OCI-LY1 (cell line): ENCODE results near the gene XKR7.

ENCODE experiments used
- H2AFZ ChIP-seq: fragments of 200-600 bp; sonication (generic), shearing (Covaris generic); 2 replicates; pipeline ENCODE4 v1.6.0; 2014; ENCODE audit warnings: antibody characterized with exemption, mild to moderate bottlenecking, low read length
- H3F3A ChIP-seq: fragments of 200-600 bp; sonication (generic), shearing (Covaris generic); 2 replicates; pipeline ENCODE4 v1.6.0; 2014; ENCODE audit warnings: mild to moderate bottlenecking, antibody characterized with exemption, low read length, moderate library complexity; ENCODE audit not compliant: insufficient read depth
- H3K27ac ChIP-seq: fragments of 200-600 bp; sonication (generic); 2 replicates; pipeline ENCODE4 v1.5.1; 2014; ENCODE audit warnings: low read length, mixed run types, mild to moderate bottlenecking, low read depth; ENCODE audit not compliant: poor library complexity, severe bottlenecking
- H3K27me3 ChIP-seq: fragments of 200-600 bp; sonication (generic); 2 replicates; pipeline ENCODE4 v1.6.0; 2014; ENCODE audit warnings: antibody characterized with exemption, mild to moderate bottlenecking, low read length, moderate library complexity; ENCODE audit not compliant: insufficient read depth
- H3K36me3 ChIP-seq: fragments of 200-600 bp; sonication (generic); 2 replicates; pipeline ENCODE4 v1.6.1; 2014; ENCODE audit warnings: mild to moderate bottlenecking, antibody characterized with exemption, low read length, moderate library complexity, mixed read lengths; ENCODE audit not compliant: insufficient read depth
- H3K4me1 ChIP-seq: fragments of 200-600 bp; sonication (generic); 2 replicates; pipeline ENCODE4 v1.5.1; 2014; ENCODE audit warnings: mild to moderate bottlenecking, low read length, moderate library complexity; ENCODE audit not compliant: insufficient read depth, severe bottlenecking
- H3K4me2 ChIP-seq: fragments of 200-600 bp; sonication (generic), shearing (Covaris generic); 2 replicates; pipeline ENCODE4 v1.6.1; 2014; ENCODE audit warnings: low read length
- H3K4me3 ChIP-seq: fragments of 200-600 bp; sonication (generic); 2 replicates; pipeline ENCODE4 v1.5.1; 2014; ENCODE audit warnings: low read length, low read depth, mild to moderate bottlenecking, mixed read lengths; ENCODE audit not compliant: poor library complexity, severe bottlenecking
- H3K79me2 ChIP-seq: fragments of 200-600 bp; shearing (Covaris generic); 2 replicates; pipeline ENCODE4 v1.6.1; 2016; ENCODE audit warnings: mixed run types, low read length, mixed read lengths; ENCODE audit not compliant: insufficient read depth
- H3K9ac ChIP-seq: fragments of 200-600 bp; sonication (generic), shearing (Covaris generic); 2 replicates; pipeline ENCODE4 v1.6.1; 2014; ENCODE audit warnings: mild to moderate bottlenecking, low read length, mixed read lengths
- H3K9me2 ChIP-seq: fragments of 200-600 bp; sonication (generic), shearing (Covaris generic); 2 replicates; pipeline ENCODE4 v1.6.1; 2014; ENCODE audit warnings: low read depth, mild to moderate bottlenecking, low read length, mixed read lengths
- H3K9me3 ChIP-seq: fragments of 200-600 bp; shearing (Covaris generic); 2 replicates; pipeline ENCODE4 v1.6.1; 2014; ENCODE audit warnings: low read length, mixed read lengths
- H4K20me1 ChIP-seq: fragments of 200-600 bp; sonication (generic), shearing (Covaris generic); 2 replicates; pipeline ENCODE4 v1.6.0; 2016; ENCODE audit warnings: mild to moderate bottlenecking, low read length; ENCODE audit not compliant: insufficient read depth
- CTCF ChIP-seq: fragments of 200-600 bp; sonication (generic), shearing (Covaris generic); IDR thresholded peaks from 2 replicates; pipeline ENCODE4 v1.5.1; 2017; ENCODE audit warnings: mild to moderate bottlenecking, antibody characterized with exemption, low read length, moderate library complexity, mixed read lengths
- EZH2 ChIP-seq: fragments of 200-600 bp; sonication (generic), shearing (Covaris generic); IDR thresholded peaks from 2 replicates; pipeline ENCODE4 v1.8.0; 2017; ENCODE audit warnings: borderline replicate concordance, mixed run types, mild to moderate bottlenecking, antibody characterized with exemption, low read length, moderate library complexity, mixed read lengths

The XKR7 gene

DNA sequence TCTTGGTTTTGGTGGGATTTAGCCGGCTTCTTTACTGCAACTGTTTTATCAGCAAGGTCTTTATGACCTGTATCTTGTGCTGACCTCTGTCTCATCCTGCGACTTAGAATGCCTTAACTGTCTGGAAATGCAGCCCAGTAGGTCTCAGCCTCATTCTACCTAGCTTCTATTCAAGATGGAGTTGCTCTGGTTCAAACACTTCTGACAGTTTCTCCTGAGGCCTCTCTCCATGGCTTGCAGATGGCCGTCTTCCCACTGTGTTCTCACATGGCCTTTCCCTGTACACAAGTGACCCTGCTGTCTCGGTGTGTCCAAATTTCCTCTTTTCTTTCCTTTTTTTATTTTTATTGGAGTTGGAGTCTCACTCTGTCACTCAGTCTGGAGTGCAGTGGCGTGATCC, 38.1 kb downstream of the XKR7 start:
- H3K9ac ChIP-seq = no peak overlapping the region
- H3K9me3 ChIP-seq = no peaks in the 10 kb centered on the region
- no peaks in the 10 kb centered on the region for H3K9me2 ChIP-seq
- H3K4me3 ChIP-seq = no peak overlapping the region
- no peaks in the 10 kb centered on the region for H3K4me1 ChIP-seq
- no peaks in the 10 kb centered on the region for H3K79me2 ChIP-seq
- H3K27ac ChIP-seq = no peak overlapping the region
- no peaks in the 10 kb centered on the region for H4K20me1 ChIP-seq
- no peaks in the 10 kb centered on the region for H3K36me3 ChIP-seq
- H3K4me2 ChIP-seq = no peak overlapping the region
- no peaks in the 10 kb centered on the region for H3K27me3 ChIP-seq
- H2AFZ ChIP-seq = no peak overlapping the region
- no peak for TF ChIP-seq EZH2
- TF ChIP-seq CTCF = no peak
- H3F3A ChIP-seq = no peaks in the 10 kb centered on the region

GRCh38 chr20:32006841-32007786, 39.2 kb downstream of the XKR7 start:
- H3F3A ChIP-seq = no peaks in the 10 kb centered on the region
- H3K79me2 ChIP-seq = no peaks in the 10 kb centered on the region
- H3K27me3 ChIP-seq = no peaks in the 10 kb centered on the region
- no peaks in the 10 kb centered on the region for H3K36me3 ChIP-seq
- no peaks in the 10 kb centered on the region for H3K9me2 ChIP-seq
- no peaks in the 10 kb centered on the region for H3K4me1 ChIP-seq
- H3K4me2 ChIP-seq = no peak overlapping the region
- H3K9me3 ChIP-seq = no peaks in the 10 kb centered on the region
- H3K4me3 ChIP-seq = no peak overlapping the region
- H2AFZ ChIP-seq = no peak overlapping the region
- H3K27ac ChIP-seq = no peak overlapping the region
- no peak for TF ChIP-seq EZH2
- no peak for TF ChIP-seq CTCF
- H3K9ac ChIP-seq = no peak overlapping the region
- H4K20me1 ChIP-seq = no peaks in the 10 kb centered on the region

DNA sequence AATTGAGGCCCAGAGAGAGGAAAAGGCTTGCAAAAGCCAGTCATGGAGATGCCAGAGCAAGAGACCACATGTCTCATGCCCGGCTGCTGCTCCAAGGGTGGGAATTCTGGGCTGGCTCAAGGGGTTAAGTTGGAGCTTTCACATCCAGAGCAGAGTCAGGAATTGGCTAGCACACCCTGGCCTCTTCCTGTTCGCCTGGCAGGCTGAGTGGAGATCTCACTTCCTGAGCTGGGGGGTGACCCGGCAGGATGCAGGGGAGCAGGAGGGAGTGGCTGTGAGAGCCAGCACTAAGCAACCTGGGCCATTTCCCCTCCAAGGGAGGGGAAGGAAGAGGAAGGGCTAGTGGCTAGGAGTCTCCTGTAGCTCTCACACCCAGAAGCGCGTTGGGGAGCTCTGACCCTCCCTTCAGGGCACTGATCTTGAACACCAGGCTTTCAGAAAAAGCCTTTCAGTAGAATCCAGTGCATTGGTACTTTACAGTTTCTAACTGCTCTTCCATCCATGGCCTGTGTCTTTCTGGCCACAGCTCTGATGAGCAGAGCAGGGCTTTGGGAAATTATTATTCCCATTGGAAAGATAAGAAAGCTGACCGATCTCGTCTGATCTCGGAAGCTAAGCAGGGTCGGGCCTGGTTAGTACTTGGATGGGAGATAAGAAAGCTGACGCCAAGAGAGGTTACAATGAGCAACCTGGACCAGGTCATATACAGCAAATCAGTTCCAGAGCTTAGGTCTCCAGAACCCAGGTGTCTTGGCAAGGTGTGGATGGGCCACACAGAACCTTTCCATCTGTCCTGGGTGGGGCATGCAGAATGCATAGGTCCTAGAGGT, 40.1 kb downstream of the XKR7 start:
- Histone ChIP-seq H2AFZ (no peak overlapping the region), H3K9me2 (no peaks in the 10 kb centered on the region), H3K27ac (no peak overlapping the region), H3K79me2 (no peaks in the 10 kb centered on the region), H3K4me3 (no peak overlapping the region), H3K9ac (no peak overlapping the region), H3F3A (no peaks in the 10 kb centered on the region), H3K36me3 (no peaks in the 10 kb centered on the region), H3K4me1 (no peaks in the 10 kb centered on the region), H3K9me3 (no peaks in the 10 kb centered on the region), H3K27me3 (no peaks in the 10 kb centered on the region), H3K4me2 (no peak overlapping the region), H4K20me1 (no peaks in the 10 kb centered on the region)
- TF ChIP-seq CTCF (no peak), EZH2 (no peak)
